Fibroblast of lung (primary cell): ENCODE results near the gene EDEM1.

Source experiments
- EZH2 ChIP-seq: IDR thresholded peaks from 2 replicates; pipeline ENCODE4 v1.5.1; 2012; ENCODE audit warnings: low read length, control low read depth, mild to moderate bottlenecking; ENCODE audit errors: missing control alignments
- TF ChIP-seq, protein P1 (sequence below), 2 donors: IDR thresholded peaks in 1 of 2; conservative IDR thresholded peaks in 1 of 2; 1 replicate in 1 of 2; 2 replicates in 1 of 2; pipeline ENCODE4 v1.5.1; 2011 to 2012; ENCODE audit warnings: low read length in 2 of 2, control low read depth in 1 of 2, inconsistent platforms in 1 of 2, low read depth in 1 of 2, mild to moderate bottlenecking in 1 of 2

DNA sequence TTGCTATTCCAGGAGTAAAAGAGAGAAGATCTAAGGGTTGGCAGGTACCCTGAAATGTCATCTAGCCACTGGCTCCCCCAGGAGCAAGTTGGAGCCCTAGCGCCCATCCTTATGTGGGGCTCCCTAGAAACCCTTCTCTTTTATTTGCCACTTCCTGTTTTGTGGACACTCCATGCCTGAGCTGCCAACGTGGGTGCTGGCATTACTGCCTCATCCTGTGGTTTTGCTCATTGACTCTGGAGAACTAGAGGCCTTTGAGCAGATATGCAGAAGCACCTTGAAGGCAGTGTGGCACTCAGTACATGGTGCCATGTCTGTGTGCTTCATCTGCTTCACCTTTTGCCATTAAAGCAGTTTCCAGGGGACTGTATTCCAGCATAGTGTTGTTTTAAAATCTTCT, 8.1 kb downstream of the EDEM1 start:
- TF ChIP-seq, protein P1, sequence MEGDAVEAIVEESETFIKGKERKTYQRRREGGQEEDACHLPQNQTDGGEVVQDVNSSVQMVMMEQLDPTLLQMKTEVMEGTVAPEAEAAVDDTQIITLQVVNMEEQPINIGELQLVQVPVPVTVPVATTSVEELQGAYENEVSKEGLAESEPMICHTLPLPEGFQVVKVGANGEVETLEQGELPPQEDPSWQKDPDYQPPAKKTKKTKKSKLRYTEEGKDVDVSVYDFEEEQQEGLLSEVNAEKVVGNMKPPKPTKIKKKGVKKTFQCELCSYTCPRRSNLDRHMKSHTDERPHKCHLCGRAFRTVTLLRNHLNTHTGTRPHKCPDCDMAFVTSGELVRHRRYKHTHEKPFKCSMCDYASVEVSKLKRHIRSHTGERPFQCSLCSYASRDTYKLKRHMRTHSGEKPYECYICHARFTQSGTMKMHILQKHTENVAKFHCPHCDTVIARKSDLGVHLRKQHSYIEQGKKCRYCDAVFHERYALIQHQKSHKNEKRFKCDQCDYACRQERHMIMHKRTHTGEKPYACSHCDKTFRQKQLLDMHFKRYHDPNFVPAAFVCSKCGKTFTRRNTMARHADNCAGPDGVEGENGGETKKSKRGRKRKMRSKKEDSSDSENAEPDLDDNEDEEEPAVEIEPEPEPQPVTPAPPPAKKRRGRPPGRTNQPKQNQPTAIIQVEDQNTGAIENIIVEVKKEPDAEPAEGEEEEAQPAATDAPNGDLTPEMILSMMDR (conservative IDR thresholded peaks at IDR 0.05 in 1 of 2, IDR thresholded peaks at IDR 0.05 in 1 of 2; ENCODE audit: low read depth in 1 of 2, low read length in 2 of 2), result no peak
- TF ChIP-seq EZH2, result no peak
